HG03175 (cell line): Measurements from ENCODE around the gene ACOX2.

Experiments
- ATAC-seq: cut with Tn5 transposase; IDR thresholded peaks from one replicate; pipeline ENCODE4 v1.9.1; 2021; ENCODE audit warnings: mild to moderate bottlenecking, moderate library complexity; ENCODE audit not compliant: unreplicated experiment

Gene ACOX2

DNA sequence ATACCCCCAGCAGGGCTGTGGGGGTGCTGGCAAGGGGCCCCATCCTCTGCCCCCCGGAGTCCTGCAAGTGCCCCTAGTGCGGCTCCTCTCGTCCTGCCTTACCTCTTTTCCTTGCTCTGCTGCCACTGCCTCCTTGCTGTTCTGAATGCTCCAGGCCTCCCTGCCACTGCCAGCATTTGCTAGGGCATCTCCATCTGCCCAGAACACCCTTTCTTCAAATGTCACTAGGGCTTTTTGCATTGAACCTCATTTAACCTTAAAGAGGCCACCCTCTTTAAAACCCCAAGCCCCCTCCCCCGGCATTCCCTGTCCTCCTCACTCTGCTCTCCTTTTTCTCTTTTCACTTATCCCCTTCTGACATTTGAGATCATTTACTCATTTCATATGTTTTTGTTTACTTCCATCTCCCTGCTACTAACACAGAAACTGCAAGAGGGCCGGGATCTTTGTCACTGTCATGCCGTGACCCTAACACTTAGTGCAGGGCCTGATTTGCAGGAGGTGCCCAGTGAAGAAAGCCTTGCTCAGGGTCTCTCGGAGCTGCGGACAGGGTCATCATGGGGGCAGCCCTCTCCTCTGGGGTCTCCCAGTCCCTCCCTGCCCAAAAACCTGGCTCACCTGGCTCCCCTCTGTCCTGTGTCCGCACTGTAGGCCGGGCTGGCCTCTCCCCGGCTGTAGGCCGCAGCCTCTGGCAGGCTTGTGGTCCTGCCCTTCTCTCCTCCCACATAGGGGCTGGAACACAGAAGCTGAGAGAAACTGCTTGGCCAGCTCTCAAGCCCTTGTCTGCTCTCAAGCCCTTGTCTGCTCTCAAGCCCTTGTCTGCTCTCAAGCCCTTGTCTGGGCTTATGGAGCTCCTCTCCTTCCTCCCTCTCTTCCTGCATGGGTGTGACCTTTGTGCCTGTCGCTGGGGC, at the start of gene ACOX2:
TSS of gene ACOX2 (minus strand) at position 690 of the 911 bp plus-strand sequence. CDS start 2,084 bp downstream, outside the sequence.
- no peak for ATAC-seq

GRCh38 chr3:58585994-58586393, 49.0 kb upstream of the ACOX2 start:
- ATAC-seq = no peak

DNA sequence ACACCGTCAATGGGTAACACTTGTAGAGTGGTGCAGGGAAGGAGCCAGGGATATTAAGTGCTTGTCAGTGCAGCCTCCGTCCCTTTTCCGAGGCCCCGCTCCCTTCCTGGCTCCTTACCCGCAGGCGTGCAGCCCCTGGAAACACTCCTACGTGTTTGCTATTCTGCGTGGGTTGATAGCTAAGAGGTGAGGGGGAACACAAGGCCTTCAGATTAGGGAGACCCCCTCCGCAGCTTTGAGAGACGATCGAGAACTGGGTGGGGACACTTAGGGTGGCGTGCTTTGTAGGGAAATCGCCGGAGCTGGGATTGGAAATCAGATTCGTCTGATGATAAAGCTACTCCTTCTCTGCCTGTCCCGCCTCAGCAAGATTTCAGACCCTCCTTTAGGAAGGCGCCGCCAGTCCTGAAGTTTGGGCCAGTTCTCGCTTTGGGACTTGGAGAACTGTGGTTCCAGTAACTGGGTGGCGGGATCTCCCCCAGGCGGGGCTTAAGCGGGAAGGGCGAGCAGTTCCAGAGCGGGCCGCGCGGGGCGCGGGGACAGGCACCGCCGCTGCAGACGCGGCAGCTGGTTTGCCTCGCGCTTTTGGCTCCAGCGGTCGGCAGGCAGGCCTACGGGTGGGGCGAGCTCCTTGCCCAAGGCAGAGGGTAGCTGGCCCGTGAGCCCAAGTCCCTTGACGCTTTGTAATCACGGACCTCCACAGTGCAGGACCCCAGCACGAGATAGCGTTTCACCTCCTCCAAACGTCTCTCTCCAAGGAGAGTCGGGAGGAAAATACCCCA, 48.2 kb upstream of the ACOX2 start:
- peak; percentile 73 for ATAC-seq

DNA sequence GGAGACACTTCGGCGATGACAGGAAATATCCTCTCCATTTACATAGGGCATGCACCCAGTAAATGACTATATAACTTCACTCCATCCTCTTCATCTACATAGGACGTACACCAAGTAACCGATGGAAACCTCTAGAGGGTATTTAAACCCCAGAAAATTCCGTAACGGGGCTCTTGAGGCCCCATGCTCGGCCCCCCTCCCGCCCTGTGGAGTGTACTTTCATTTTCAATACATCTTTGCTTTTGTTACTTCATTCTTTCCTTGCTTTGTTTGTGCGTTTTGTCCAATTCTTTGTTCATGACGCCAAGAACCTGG, 47.7 kb upstream of the ACOX2 start:
- ATAC-seq = no peak

DNA sequence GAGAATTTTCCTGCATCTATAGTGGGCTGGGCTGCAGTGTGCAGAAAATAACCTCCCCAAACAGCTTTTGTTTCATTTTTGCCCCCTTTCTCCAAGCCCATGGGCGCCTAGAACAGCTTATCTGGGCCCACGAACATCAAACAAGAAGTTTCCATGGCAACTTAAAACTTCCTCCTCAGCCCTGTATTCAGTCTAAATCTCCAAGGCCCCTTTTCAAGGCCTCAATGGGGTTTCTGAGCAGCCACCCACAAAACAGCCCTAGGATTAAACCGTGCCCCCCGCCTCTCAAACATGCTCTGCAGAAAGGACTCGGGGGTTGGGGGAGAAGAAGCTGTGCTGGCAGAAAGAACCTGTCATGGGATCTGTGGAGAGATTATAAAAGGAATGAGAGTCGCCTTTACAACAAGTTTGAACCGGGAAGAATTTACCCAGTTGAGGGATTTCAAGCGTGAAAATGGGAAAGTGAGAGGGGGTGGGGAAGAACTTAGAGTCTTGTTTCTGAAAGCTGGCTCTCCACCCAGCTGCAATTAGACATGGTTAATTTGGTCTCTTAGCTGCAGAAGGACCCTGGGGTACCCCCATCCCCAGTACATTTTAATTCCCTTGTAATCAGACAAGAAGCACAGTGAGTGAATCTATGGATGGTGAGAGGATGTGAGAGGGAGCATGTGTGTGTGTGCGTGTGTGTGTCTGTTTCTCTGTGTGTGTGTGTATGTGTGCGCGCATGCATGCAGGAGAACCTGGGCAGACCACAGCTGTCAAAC, 44.5 kb upstream of the ACOX2 start:
- no peak for ATAC-seq

- no peak for ATAC-seq
These were observed 43.9 kb upstream of the ACOX2 start for GRCh38 chr3:58580826-58581327.

DNA sequence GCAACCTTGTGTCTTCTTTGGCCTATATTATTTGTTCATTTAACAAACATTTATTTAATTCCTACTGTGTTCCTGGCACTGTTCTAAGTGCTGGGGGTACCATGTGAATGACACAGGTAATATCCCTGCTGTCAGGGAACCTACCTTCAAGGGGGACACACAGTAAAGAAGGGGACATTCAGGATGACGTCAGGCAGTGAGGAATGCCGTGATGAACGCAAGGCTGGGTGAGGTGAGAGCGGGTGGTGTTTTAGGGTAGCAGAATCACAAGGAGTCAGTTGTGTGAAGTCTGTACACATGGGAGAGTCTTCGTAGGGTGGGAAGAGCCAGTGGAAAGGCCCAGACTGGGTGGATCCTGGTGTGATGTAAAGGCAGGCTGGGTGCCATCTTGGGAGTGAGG, 41.9 kb upstream of the ACOX2 start:
- ATAC-seq = no peak

GRCh38 chr3:58577269-58577821, 40.4 kb upstream of the ACOX2 start, which contains the start of gene FAM107A:
Gene FAM107A, minus strand, starts transcription at chr3:58577391. Its CDS starts 7,531 bp downstream, at chr3:58569860.
- no peak for ATAC-seq

DNA sequence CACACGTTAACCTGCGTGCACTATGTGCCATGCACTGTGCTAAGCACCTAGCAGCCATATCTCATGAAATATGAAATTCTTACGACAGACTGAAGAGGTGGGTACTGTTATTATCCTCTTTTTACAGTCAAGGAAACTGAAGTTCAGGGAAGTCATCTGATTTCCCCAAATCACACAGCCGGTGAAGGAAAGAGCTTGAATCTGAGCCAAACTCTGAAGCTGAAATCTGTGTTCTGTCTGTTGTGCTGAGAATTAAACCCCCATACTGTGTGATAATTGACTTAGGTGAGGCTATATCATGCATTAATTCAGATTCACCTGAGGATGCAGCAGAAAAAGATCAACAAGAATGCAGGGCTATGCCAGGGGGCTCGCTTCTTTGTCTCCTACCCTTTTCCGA, 39.7 kb upstream of the ACOX2 start:
- no peak for ATAC-seq

- no peak for ATAC-seq
These were observed 39.1 kb upstream of the ACOX2 start for GRCh38 chr3:58575971-58576652.

DNA sequence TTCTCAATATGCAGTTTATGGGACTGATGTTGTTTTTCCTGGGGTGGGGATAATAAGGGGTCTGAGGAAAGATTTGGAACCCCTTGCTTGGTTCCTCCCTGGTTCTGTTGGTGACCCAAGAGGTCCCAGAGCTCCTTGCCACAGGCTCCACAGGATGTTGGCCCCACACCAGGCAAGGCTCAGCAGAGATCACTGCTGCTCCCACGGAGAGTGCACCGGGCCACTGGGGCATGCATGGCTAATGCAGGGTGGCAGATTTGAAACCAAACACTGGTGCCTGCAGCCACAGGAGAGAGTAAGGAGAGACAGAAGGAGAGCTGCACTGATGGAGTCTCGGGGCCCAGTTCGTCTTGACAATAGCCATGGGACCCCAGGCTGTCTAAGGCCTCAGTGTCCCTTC, 37.7 kb upstream of the ACOX2 start:
- no peak for ATAC-seq

DNA sequence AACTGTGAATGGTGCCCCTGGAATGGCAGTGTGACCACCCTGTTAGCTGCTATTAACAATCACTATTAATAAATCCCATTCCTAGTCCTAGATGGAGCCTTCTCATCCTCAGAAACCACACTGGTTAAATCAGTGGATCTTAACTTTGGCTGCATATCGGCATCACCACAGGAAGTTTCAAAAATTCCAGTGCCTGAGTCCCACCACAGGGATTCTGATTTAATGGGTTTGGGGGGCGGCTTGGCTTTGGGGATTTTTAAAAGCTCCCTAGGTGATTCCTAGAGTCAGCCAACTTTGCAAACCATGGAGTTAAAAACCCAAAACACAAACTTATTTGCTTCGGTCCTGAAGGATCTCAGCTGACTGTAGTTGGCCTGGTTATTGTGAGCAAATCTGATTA, 37.1 kb upstream of the ACOX2 start:
- ATAC-seq = no peak

GRCh38 chr3:58573640-58574039, 36.6 kb upstream of the ACOX2 start:
- no peak for ATAC-seq

- no peak for ATAC-seq
These were observed 35.7 kb upstream of the ACOX2 start for GRCh38 chr3:58572634-58573230.

DNA sequence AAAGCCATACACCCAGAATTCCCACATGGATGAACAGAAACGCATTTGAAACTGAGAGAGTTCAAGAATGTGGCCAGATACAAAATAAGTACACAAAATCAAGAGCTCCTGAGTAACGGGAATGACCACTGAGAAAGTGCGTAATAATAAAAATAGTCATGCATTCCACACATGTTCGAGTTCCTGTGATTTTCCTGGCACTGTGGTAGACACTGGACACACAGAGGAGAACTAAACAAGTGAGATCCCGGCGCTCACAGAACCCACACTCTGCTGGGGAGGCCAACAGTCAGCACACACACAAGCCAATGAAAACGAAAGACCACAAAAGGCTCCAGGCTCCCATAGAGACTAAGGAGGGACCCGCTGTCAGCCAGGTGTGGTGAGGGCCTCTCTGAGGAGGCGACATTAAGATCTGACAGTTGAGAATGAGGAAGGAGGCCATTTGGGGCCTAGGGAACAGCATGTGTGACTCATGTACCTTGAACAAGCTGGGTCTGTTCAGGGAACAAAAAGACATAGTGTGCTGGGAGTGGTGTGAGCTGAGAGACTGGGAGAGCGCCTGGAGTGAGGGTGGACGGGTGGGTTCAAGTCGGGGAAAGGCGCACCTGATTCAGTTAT, 35.1 kb upstream of the ACOX2 start:
- no peak for ATAC-seq

DNA sequence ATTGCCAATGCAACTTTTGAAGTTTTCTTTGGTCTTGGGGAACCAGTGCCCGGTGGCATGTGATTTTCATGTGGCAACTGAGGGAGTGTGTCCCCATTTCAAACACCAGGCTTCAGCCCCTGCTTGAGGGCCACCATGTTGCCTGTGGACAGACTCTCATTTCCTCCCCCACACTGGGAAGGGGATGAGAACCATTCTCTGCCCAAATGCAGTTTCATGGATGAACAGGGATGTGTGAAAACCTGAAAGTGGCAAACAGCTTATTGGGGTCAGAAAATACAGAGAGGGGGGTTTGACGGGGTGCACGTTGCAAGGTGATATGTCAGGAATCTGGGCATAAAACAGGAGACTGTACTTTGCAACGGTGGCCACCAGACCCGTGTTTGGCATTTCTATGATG, 33.9 kb upstream of the ACOX2 start:
- ATAC-seq = no peak

- no peak for ATAC-seq
These were observed 32.5 kb upstream of the ACOX2 start for GRCh38 chr3:58569287-58570001.

DNA sequence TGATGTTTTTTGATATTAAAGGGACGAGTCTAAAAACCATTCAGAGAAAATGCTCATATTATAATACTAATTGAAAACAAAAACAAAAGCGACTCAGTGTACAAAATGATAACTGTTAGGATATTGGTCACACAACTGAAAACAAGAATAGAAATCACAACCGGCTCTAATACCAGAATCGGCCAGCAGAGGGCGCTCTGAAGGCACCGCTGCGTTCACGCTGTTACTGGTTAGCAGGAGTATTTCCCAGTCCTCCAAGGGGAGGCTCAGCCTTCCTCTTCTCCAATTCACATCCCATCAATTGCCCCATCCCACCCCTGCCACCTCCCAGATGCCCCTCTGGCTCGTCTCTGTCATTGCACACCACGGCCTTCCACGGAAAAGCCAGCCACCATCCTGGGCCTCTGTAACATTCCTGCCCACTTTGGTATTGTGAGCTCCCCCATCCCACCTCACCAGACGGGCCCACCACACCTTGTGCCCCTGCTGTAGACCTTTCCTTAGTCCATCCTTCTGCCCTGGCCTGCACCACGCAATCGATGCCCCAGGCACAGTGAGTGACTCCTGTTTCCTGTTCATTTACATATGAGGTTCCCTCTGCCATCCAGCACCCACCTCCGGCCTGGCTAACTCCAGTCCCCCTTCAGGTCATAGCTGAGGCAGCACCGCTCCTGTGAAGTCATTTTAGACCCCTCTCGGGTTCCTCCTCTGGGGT, 31.7 kb upstream of the ACOX2 start:
- peak; percentile 54 for ATAC-seq
